HepG2 (cell line): ENCODE measurements around the gene CNOT8. TPM values are rescaled to one million over a fixed set of nuclear protein-coding genes. Genes with fewer than 3 reads are reported as not detected.

Source experiments
- BRCA1 ChIP-seq: sonication (generic); formaldehyde crosslinking; IDR thresholded peaks from 2 replicates; pipeline ENCODE4 v1.4.0; 2020; ENCODE audit warnings: missing genetic modification reagents
- CBX1 ChIP-seq: IDR thresholded peaks from one replicate; pipeline ENCODE4 v1.6.1; 2016; ENCODE audit warnings: antibody characterized with exemption, low read depth
- CEBPB ChIP-seq: IDR thresholded peaks from 2 replicates; pipeline ENCODE4 v1.6.1; 2011; ENCODE audit warnings: low read depth, low read length, improper control_type of control experiment, borderline replicate concordance
- CHCHD3 ChIP-seq: sonication (generic); formaldehyde crosslinking; IDR thresholded peaks from 2 replicates; pipeline ENCODE4 v1.8.0; 2022; ENCODE audit warnings: mild to moderate bottlenecking, missing genetic modification reagents, moderate library complexity
- DNMT3B ChIP-seq: conservative IDR thresholded peaks from 2 replicates; pipeline ENCODE4 v1.6.1; 2016; ENCODE audit warnings: missing biosample characterization, control low read depth
- DPF2 ChIP-seq: sonication (generic); formaldehyde crosslinking; IDR thresholded peaks from 2 replicates; pipeline ENCODE4 v1.4.0; 2020; ENCODE audit warnings: mild to moderate bottlenecking, low read depth, missing genetic modification reagents, borderline replicate concordance
- EHMT2 ChIP-seq: fragments of 200-600 bp; sonication (generic); IDR thresholded peaks from 2 replicates; pipeline ENCODE4 v1.7.0; 2017; ENCODE audit warnings: antibody characterized with exemption, low read depth, low read length, borderline replicate concordance
- KDM5B ChIP-seq: sonication (generic); formaldehyde crosslinking; IDR thresholded peaks from 2 replicates; pipeline ENCODE4 v1.4.0; 2020; ENCODE audit warnings: missing genetic modification reagents, mild to moderate bottlenecking, borderline replicate concordance
- KMT2A ChIP-seq: sonication (generic); formaldehyde crosslinking; IDR thresholded peaks from 2 replicates; pipeline ENCODE4 v1.4.0; 2020; ENCODE audit warnings: missing genetic modification reagents
- KMT2B ChIP-seq: IDR thresholded peaks from 2 replicates; pipeline ENCODE4 v1.6.1; 2016; ENCODE audit warnings: missing genetic modification reagents, missing compliant biosample characterization
- RBM22 ChIP-seq: fragments of 200-400 bp; formaldehyde crosslinking; optimal IDR thresholded peaks from 2 replicates; pipeline ENCODE3; 2017; ENCODE audit warnings: mild to moderate bottlenecking, low read length, moderate library complexity
- SMAD3 ChIP-seq: sonication (generic); formaldehyde crosslinking; IDR thresholded peaks from 2 replicates; pipeline ENCODE4 v1.4.0; 2020; ENCODE audit warnings: missing genetic modification reagents
- THYN1 ChIP-seq: sonication (generic); formaldehyde crosslinking; IDR thresholded peaks from 2 replicates; pipeline ENCODE4 v1.8.1; 2023; ENCODE audit warnings: low read depth, mild to moderate bottlenecking, moderate library complexity, missing genetic modification reagents, borderline replicate concordance
- ZBTB25 ChIP-seq: IDR thresholded peaks from 2 replicates; pipeline ENCODE4 v1.6.1; 2018; ENCODE audit warnings: missing genetic modification reagents
- ZHX1 ChIP-seq: sonication (generic); formaldehyde crosslinking; IDR thresholded peaks from 2 replicates; pipeline ENCODE4 v1.8.1; 2022; ENCODE audit warnings: low read depth, mild to moderate bottlenecking, missing genetic modification reagents
- ZNF441 ChIP-seq: sonication (generic); formaldehyde crosslinking; IDR thresholded peaks from 2 replicates; pipeline ENCODE4 v1.7.0; 2021; ENCODE audit warnings: missing genetic modification reagents, borderline replicate concordance
- ZNF556 ChIP-seq: sonication (generic); formaldehyde crosslinking; IDR thresholded peaks from 2 replicates; pipeline ENCODE4 v1.4.0; 2020; ENCODE audit warnings: mild to moderate bottlenecking, missing genetic modification reagents, borderline replicate concordance
- ZNF883 ChIP-seq: sonication (generic); formaldehyde crosslinking; IDR thresholded peaks from 2 replicates; pipeline ENCODE4 v1.5.1; 2020; ENCODE audit warnings: mild to moderate bottlenecking, missing genetic modification reagents; ENCODE audit errors: not compliant biosample characterization
- polyA plus RNA-seq, 8 experiments: library from polyadenylated mRNA; depleted of rRNA in 3 of 8; stranded (reverse) in 7 of 8; unstranded in 1 of 8; fragments of >200 nt; fragmentation: Illumina TruSeq in 4 of 8; extraction: Trizol in 4 of 8; gene quantifications; 2 replicates each; pipeline versions ENCODE4 v1.2.1 to v1.2.3, GENCODE V29; 2011 to 2016; ENCODE audit warnings: low read depth in 4 of 8, missing spikeins in 1 of 8, mixed read lengths in 1 of 8; ENCODE audit not compliant: insufficient read depth in 1 of 8
- total RNA-seq, 5 experiments: library from RNA; depleted of rRNA; stranded (reverse); fragments of >200 nt; fragmentation: Illumina TruSeq; extraction: Trizol; gene quantifications; 2 replicates each; pipeline ENCODE4 v1.2.3, GENCODE V29; 2016; ENCODE audit warnings: low read depth in 1 of 5
- TF ChIP-seq, protein P1 (sequence below): sonication (generic); formaldehyde crosslinking; IDR thresholded peaks from 2 replicates; pipeline ENCODE4 v1.8.0; 2022; ENCODE audit warnings: missing genetic modification reagents, mild to moderate bottlenecking, moderate library complexity, borderline replicate concordance
- TF ChIP-seq, protein P2 (sequence below): sonication (generic); formaldehyde crosslinking; IDR thresholded peaks from 2 replicates; pipeline ENCODE4 v1.4.0; 2020; ENCODE audit warnings: mild to moderate bottlenecking, missing genetic modification reagents

CNOT8 gene
- total and polyA plus RNA-seq, 2 of the 13 experiments (the other 11 are each of a cell fraction or from before 2014, with no cell fraction given): 37.1 to 74.9 TPM

DNA sequence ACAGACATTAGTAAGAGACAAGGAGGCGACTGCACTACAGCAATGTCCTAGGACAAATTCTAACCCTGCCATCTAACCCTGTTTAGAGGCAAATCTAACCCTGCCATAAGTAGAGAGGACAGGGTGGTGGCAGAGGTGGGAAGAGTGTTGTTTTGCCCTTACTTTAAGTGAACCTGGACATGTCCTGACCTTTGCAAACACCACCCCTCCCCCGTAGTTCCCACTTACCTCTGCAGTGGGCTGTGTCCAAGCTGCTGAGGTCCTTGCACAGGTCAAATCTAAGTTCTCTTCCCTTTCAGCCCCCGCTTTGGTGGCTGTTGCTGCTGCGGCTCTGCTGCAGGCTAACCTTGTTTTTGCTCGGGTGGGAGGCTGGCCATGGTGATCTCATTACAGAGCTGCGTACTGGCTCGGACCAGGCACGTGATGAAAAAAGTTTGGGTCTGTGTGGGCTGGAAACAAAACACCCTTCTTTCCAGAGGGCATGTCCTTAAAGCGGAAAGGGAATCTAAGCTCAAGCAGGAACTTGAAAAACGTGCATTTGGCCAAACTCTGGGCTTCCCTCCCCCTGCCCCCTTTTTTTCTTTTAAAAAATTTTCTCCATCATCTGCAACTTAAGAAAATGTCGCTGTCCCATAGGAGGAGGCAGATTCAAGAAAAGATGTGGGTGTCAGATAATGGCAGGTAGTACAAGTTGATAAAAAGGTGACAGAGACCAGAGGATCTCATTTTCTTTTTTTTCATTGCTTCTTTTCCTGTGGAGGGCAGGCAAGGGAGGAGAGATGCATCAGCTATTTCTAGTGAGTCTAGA, 8.0 kb upstream of the CNOT8 start, which contains the start of gene FAXDC2 (continued):
- no peak for TF ChIP-seq CEBPB
- TF ChIP-seq, protein P1, sequence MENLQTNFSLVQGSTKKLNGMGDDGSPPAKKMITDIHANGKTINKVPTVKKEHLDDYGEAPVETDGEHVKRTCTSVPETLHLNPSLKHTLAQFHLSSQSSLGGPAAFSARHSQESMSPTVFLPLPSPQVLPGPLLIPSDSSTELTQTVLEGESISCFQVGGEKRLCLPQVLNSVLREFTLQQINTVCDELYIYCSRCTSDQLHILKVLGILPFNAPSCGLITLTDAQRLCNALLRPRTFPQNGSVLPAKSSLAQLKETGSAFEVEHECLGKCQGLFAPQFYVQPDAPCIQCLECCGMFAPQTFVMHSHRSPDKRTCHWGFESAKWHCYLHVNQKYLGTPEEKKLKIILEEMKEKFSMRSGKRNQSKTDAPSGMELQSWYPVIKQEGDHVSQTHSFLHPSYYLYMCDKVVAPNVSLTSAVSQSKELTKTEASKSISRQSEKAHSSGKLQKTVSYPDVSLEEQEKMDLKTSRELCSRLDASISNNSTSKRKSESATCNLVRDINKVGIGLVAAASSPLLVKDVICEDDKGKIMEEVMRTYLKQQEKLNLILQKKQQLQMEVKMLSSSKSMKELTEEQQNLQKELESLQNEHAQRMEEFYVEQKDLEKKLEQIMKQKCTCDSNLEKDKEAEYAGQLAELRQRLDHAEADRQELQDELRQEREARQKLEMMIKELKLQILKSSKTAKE (CRISPR knock-in tag): no peak
- no peak for TF ChIP-seq ZNF556 (CRISPR knock-in tag)
- TF ChIP-seq CBX1: no peak
- no peak for TF ChIP-seq KMT2B (CRISPR knock-in tag)
- TF ChIP-seq DPF2: no peak
- TF ChIP-seq ZHX1 (CRISPR knock-in tag): no peak
- no peak for TF ChIP-seq CHCHD3 (CRISPR knock-in tag)
- TF ChIP-seq RBM22: no peak
- TF ChIP-seq DNMT3B (CRISPR knock-in tag): no peak
- peak; percentile 63; the same call in 1 of the 2 replicates for TF ChIP-seq KDM5B (CRISPR knock-in tag)
- peak; percentile 74 for TF ChIP-seq ZNF883 (CRISPR knock-in tag)
- TF ChIP-seq KMT2A: 0 out of 2 replicates have a peak, but pooled peaks have one; percentile 22
- peak; percentile 38; the same call in 1 of the 2 replicates for TF ChIP-seq ZNF441
- TF ChIP-seq BRCA1 (CRISPR knock-in tag): no peak
- TF ChIP-seq, protein P2, sequence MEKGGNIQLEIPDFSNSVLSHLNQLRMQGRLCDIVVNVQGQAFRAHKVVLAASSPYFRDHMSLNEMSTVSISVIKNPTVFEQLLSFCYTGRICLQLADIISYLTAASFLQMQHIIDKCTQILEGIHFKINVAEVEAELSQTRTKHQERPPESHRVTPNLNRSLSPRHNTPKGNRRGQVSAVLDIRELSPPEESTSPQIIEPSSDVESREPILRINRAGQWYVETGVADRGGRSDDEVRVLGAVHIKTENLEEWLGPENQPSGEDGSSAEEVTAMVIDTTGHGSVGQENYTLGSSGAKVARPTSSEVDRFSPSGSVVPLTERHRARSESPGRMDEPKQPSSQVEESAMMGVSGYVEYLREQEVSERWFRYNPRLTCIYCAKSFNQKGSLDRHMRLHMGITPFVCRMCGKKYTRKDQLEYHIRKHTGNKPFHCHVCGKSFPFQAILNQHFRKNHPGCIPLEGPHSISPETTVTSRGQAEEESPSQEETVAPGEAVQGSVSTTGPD (CRISPR knock-in tag): no peak
- no peak for TF ChIP-seq SMAD3 (CRISPR knock-in tag)
- TF ChIP-seq EHMT2: no peak
- TF ChIP-seq ZBTB25 (CRISPR knock-in tag): no peak
- TF ChIP-seq THYN1 (CRISPR knock-in tag): no peak
